NOMO-1 treated with dmso at 0.1 percent for 144 hours (cell line): ENCODE results near the gene LRP1.

Experiments used
- DNase-seq: peaks from one replicate; lab custom pipeline; 2025; ENCODE audit not compliant: unreplicated experiment; lab: John Stamatoyannopoulos, UW

LRP1 gene

DNA sequence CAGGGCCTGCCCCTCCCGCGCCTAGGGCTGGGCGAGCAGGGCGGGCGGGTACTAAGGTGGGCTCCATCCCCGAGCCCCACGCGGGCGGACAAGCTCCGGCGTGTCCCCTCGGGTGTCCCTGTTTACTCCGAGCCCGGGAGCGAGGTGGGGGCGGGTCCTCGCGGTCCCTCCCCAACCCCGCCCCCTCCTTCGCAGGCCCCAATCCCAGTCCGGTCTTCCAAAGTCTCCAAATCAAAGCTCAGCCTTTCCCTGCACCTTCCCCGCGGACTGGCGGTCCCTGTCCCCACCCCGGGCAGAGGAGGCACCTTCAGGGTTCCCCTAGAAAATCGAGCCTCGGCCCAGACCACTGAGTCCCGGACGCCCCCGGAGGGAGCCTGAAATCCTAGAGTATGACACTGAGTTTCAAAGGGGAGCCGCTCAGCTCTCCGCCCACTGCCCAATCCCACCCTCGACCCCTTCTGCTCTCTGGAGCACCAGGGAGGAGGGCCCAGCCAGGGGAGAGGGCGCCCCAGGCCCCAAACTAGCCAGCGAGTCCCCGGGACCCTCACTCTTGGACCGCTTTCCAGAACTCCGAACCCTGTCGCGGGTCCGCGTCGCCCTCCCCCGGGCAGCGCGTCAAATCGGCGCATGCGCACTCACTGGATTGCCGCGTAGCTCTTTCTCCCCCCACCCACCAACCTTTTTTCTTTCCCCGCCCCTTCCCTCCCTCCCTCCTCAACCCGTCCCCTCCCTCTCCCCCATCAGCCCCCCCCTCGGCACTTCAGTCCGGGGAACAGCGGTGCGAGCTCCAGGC lies at the start of gene LRP1:
Gene LRP1 (plus strand): TSS at position 758 of the 793 bp plus-strand sequence. CDS start 482 bp downstream, outside the sequence.
- DNase-seq, result no peak

DNA sequence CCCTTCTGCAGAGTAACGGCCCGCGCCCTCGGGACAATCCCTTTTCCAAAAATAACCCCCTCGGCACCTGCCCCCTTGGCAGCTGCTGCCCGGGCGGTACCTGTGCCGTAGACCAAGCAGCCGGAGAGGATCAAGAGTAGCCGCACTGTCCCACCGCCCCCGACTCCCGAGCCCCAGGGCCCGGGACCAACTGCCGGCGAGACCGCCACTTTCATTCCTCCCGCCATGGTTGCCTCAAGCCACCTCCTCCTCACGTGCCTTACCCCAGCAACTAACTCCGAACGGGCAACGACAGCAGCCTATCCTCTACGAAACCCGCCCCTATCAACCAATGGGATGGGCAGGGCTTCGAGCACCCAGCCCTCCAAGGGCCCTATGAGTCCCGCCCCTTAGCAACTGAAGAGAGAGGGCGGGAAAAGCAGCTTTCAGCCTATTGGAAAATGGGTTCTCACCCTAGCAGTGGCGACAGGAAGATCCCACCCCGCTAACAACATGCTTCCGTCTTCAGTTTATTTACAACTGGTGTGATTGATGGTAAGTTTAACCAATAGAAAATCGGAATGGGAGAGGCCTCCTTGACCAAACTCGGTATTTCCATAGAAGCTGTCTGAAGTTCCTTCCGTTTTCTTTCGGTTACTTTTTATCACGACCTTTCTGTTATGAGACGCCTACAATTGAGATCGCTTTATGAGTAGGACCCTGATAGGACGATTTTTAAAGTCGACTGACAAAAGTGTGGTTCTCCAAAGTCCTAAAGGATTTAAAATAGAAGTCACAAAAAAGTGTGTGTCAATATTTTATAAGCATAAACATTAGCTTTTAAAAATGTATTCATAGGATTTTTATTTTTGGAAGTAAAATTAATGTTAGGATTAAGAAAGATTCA lies 49.5 kb upstream of the LRP1 start, which contains the start of gene NEMP1:
Gene NEMP1 (minus strand): TSS at position 273 of the 886 bp plus-strand sequence. CDS start 46 bp downstream, at position 227.
- peak; percentile 100 for DNase-seq

DNA sequence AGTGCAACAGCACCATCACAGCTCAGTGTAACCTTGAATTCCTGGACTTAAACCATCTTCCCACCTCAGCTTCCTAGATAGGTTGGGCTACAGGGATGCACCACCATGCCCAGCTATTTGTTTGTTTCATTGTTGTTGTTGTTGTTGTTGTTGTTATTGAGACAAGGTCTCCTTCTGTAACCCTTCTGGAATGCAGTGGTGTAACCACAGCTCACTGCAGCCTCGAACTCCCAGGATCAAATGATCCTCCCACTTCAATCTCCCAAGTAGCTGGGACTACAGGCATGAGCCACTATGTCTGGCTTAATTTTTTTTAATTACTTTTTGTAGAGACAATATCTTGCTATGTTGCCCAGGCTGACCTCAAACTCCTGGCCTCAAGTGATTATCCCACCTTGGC lies 48.5 kb upstream of the LRP1 start:
- DNase-seq, result no peak

DNA sequence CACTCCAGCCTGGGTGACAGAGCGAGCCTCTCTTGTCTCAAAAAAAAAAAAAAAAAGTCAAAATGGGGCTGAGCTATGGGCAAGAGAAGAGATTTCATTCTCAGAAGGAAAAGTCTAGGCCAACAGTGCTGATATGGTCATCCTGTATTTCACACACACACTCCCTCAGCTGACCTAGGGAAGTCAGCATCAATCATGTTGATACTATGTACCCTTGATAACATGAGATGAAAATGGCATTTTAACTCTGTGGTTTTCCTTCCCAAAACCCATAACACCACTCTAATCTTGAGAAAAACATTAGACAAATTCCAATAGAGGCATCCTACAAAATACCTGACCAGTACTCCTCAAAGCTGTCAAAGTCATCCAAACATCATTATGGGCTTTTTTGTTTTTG lies 47.4 kb upstream of the LRP1 start:
- DNase-seq, result no peak

DNA sequence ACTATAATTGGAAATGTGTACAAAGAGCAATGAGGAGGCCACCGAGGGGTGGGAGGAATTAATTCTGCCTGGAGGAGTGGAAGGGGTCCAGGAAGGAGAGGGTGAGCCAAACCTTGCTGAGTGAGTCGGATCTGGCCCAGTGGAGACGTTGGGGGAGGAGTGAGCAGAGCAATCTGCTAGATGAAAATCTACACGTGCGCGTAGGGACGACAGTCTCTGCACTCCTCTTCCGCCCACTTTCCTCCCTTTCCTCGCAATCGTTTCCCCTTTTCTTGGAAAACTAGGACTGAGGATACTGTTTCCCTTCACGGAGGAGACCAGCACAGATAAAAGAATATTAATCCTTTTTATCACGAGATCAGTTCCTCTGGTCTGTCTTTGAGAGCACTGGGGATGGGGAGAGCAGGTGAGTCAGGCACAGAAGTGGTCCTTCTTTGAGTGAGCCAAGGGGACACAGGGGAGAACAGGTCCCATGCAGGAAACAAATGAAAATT lies 42.2 kb upstream of the LRP1 start:
- no peak for DNase-seq

DNA sequence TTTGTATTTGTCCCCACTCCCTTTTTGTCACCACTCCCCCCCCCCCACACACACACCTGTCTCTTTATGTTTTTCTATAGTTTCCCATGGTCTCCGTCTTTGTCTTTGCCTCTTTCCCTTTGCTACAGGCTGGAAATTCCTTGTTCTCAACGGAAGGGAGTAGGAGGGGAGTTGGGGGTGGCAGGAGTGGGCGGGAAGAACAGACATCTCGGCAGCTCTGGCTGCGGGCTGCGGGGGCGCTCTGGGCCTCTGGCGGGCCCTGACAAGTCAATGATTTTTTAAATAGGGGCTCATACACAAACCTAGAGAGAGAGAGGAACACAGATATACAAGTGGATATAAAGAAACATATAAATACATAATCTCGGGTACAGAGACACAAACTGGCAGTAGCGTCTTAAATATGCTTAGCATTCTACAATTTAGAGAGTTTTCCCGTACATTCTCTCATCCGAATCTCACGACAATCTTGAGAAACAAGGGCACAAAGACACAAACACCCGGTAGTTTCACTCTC lies 41.7 kb upstream of the LRP1 start:
- no peak for DNase-seq

DNA sequence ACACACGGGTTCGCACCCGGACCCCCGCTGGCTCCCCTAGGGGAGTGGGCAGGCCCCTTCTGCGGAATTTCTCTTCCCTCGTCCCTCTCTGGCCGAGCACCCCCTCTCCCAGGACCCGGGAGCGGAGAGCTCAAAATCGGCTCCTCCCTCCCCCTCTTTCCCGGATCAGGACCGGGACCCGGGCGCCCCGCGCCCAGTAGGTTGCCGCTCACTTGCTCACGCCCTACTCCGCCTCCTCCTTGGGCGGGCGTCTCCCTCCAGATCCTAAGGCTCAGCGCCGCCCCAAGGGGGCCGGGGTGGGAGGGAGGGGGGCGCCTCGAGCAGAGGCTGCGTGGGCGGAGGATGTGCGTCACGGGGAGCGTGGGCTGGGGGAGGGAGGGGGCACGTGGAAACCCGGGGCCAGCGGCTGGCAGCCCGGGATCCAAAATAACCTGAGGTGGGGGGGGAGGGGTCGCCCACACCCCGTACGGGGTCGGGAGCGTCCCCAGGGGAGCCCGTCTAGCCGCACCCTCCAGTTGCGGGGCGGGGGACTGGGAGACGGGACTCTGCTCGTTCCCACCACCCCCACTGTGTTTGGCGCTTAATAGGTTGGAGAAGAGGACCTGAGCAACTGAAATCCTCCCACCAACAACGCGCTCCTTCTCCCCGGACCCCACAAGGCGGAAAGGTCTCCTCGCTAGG lies 41.1 kb upstream of the LRP1 start:
- DNase-seq, result peak; percentile 41

DNA sequence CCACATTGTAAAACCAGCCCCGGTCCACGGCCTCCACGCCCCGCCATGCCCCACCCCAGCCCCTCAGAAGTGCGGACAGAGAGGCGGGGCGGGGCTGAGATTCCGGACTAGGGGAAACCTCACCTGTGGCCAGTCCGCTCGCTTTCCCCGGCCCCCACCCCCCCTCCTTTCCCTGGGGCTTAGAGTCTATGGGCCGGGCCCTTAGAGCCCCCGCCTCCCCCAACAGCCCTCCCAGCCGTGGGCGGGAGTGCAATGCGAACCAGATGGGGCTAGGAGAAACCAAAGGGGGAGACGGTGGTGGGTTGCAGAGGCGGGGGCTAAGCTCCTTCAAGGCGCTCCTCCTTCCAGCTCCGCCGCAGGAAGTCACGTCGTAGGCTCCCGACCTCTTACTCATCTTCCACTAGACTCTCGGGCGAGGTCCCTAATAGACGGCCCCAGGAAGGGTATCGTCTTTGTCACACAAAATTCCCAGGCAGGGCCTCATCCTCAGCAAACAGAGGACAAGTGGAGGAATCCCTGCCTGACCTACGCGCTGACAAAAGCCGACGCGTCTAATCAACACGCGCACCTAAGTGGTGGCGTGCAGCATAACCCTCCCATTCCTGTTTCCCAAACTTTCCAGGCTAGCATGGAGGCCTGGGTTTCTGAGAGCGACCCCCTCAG lies 40.5 kb upstream of the LRP1 start:
- DNase-seq, result peak; percentile 52

DNA sequence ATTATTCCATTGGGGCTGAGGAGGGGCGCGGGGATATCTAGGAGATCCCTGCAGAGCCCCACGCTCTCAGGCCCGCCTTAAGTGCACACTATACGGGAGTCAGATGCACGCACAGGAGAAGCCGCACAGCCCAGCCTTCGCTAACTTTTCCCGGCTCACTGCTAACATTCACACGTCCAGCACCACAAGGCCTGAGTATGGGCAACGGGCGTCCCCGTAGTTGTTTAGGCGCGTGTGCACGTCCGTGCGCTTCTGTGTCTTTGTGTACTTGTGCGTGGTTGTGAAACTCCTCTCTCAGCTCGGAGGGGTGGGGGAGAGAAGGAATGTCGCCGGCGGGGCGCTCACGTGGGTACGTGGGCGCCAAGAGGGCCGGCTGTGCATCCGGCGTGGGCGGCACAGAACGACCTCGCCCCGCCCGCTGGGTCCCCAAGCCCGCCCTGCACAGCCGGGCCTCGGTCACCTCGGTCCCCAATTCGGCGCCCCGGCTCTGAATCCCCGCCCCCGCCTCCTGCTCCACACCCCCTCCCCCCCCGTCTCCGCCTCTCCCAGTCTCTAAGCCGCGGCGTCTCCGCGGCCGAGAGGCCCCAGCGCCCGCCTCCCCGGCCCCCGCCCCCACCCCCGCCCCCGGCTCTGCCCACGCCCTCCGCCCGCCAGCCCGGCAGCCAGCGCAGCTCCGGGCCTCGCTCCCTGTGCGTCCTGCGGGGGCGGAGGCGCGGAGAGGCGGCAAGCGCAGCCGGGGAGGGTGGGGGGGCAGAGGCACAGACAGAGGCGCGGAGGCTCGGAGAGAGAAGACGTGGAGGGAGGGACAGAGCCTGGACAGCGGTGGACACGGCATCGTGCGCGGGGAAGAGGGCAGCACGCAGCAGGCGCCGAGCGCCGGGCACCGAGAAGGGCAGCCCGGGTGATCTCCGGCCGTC lies 39.7 kb upstream of the LRP1 start, which contains the start of gene NAB2:
Gene NAB2 (plus strand): TSS at position 761 of the 917 bp plus-strand sequence. CDS start 158 bp downstream, outside the sequence.
- DNase-seq, result peak; percentile 93

DNA sequence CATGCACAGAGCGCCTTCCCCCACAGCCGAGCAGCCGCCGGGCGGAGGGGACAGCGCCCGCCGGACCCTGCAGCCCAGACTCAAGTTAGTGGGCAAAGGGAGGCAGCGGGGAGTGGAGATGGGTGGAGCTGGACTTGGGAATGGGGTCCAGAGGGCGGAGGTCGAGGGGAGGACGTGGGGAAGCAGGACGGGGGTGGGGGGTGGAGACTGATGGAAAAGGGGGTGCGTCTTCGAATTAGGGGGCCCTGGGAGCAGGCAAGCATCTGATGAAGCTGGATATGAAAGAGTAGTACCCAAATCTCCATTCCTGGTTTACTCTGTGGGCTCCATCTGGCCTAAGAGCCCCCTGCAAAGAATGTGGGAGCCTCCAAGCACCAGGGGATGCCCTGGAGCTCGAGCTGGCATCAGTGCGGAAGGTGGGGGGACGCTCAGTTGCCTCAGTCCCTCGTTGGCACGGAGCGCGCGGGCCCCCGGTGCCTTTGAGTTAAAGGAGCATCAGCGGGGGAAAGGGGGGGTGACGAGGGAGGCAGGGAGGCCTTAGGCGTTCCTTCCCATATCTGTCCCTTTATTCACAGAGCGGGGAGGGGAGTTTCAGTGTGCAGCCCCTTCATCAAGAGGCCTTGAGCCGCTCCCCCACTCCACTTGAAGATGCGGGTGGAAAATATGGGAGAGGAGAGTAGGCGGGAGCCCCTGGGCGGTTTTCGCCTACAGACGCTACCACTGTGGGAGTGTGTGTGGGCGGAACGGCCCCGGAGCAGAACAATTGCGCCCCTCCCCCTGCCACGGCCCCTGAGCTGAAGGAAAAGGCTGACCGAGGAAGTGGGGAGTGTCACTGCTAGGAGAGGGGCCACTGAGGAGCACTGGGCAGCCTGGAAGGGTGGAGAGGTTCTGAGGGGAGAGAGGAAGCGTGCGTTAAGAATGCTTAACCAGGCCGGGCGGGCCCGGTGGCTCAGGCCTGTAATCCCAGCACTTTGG lies 38.7 kb upstream of the LRP1 start:
- peak; percentile 39 for DNase-seq

DNA sequence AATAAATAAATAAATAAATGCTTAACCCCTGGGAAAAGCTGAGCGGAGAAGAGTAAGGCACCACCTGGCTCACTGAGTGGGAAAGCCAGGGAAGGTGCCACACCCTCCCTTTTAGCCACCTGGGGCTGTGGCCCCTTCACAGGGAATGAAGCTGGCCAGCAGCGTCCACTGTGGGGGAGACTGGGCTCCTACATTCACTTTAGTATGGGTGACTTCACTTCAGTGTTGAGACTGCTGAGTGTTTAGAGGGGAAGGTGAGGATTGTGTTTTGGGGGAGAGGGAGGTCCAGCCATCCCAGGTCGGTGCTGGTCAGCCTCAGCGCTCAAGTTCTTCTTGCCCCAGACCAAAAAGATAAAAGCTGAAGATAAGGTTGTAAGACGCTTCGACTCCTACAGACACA lies 37.8 kb upstream of the LRP1 start:
- DNase-seq, result no peak

DNA sequence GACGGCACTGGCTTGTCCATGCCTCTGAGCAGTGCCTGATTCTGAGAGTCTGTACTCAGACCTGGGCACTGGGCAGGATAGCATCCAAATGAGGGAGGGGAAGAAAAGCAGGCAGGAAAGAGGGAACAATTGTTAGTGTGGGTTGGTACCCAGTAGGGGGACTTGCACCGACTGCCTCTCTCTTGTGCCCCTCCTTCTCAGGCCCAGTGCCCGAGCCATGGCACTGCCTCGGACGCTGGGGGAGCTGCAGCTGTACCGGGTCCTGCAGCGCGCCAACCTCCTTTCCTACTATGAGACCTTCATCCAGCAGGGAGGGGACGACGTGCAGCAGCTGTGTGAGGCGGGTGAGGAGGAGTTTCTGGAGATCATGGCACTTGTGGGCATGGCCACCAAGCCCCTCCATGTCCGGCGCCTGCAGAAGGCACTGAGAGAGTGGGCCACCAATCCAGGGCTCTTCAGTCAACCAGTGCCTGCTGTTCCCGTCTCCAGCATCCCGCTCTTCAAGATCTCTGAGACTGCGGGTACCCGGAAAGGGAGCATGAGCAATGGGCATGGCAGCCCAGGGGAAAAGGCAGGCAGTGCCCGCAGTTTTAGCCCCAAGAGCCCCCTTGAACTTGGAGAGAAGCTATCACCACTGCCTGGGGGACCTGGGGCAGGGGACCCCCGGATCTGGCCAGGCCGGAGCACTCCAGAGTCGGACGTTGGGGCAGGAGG lies 37.2 kb upstream of the LRP1 start:
- DNase-seq, result no peak

DNA sequence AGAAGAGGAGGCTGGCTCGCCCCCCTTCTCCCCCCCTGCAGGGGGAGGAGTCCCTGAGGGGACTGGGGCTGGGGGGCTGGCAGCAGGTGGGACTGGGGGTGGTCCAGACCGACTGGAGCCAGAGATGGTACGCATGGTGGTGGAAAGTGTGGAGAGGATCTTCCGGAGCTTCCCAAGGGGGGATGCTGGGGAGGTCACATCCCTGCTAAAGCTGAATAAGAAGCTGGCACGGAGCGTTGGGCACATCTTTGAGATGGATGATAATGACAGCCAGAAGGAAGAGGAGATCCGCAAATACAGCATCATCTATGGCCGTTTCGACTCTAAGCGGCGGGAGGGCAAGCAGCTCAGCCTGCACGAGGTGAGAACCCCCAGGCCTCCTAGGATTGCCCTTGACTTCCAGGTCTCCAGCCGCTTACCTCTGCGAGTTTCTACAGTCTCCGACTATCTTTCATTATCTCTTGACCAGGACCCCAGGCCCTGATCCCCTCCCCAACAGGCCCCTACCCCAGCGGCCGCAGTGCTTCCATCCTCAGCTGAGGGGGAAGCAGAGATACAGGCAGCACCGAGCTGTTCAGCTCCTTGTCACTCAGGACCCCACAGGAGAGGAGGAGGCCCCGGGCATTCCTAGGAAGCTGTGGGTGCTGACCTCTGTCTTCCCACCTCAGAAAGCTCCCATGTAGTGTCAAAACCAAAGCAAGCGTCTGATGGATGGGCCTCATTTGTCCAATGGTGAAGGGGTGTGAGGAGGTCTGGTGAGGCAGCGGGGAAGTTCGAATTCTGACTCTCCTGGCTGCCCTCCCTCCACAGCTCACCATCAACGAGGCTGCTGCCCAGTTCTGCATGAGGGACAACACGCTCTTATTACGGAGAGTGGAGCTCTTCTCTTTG lies 36.4 kb upstream of the LRP1 start:
- no peak for DNase-seq

DNA sequence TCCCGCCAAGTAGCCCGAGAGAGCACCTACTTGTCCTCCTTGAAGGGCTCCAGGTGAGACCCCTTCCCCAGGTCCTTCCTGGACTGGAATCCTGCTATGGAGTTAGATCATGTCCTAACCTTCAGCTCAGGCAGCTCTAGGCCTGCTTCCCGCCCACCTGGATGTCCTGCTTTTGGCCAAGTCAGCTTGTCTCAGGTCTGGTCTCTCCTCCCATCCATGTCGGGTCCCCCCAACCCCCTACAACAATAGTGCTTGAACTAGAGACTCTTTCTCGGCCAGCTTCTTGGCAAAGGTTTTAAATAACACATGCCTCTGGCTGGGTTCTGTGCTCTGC lies 35.8 kb upstream of the LRP1 start:
- DNase-seq, result no peak

DNA sequence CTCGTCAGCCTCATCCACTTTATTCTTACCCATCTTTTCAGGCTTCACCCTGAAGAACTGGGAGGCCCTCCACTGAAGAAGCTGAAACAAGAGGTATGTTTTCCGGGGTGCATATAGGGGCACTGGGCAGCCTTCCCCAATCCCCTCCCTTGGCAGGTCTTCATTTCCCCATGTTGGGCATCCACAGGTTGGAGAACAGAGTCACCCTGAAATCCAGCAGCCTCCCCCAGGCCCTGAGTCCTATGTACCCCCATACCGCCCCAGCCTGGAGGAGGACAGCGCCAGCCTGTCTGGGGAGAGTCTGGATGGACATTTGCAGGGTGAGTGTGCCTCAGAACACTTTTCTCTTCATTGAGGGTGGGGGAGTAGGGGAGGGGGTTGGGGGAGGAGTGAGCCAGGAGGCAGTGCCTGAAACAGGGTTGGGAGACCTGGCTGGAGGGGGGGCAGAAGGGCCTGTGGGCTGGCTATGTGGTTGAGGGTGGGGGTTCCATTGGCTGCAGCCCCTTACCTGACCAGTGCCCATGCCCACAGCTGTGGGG lies 35.3 kb upstream of the LRP1 start:
- no peak for DNase-seq
